MM.1S (cell line): ENCODE data around the gene MPV17.

ENCODE experiments used
- EZH2 ChIP-seq: fragments of 300-600 bp; sonication (generic); optimal IDR thresholded peaks from 2 replicates; pipeline ENCODE3; 2017; ENCODE audit warnings: low read depth, mild to moderate bottlenecking, antibody characterized with exemption, low read length, mixed read lengths
- EZH2phosphoT487 ChIP-seq: fragments of 300-600 bp; sonication (generic); IDR thresholded peaks from 2 replicates; pipeline ENCODE4 v1.6.1; 2018; ENCODE audit warnings: antibody characterized with exemption, low read length
- TF ChIP-seq, protein P1 (sequence below): fragments of 300-600 bp; sonication (generic); IDR thresholded peaks from 2 replicates; pipeline ENCODE4 v1.5.1; 2016; ENCODE audit warnings: antibody characterized with exemption, low read length, mixed read lengths

DNA sequence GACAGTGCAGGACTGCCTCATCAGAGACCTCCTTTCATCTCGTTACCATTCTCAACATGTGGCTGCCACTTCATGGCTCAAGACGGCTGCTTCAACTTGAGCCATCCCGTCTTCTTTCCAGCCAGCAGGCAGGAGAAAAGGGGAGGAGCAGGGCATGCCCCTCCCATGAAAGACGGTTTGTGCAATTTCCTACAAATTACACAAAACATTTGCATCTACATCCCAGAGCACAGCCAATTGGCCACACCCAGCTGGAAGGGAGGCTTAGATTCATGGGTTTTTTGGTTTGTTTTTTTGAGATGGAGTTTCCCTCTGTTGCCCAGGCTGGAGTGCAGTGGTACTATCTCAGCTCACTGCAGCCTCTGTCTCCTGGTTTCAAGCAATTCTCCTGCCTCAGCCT, 26.4 kb downstream of the MPV17 start:
- TF ChIP-seq, protein P1, sequence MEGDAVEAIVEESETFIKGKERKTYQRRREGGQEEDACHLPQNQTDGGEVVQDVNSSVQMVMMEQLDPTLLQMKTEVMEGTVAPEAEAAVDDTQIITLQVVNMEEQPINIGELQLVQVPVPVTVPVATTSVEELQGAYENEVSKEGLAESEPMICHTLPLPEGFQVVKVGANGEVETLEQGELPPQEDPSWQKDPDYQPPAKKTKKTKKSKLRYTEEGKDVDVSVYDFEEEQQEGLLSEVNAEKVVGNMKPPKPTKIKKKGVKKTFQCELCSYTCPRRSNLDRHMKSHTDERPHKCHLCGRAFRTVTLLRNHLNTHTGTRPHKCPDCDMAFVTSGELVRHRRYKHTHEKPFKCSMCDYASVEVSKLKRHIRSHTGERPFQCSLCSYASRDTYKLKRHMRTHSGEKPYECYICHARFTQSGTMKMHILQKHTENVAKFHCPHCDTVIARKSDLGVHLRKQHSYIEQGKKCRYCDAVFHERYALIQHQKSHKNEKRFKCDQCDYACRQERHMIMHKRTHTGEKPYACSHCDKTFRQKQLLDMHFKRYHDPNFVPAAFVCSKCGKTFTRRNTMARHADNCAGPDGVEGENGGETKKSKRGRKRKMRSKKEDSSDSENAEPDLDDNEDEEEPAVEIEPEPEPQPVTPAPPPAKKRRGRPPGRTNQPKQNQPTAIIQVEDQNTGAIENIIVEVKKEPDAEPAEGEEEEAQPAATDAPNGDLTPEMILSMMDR: no peak
- no peak for TF ChIP-seq EZH2
- no peak for TF ChIP-seq EZH2phosphoT487
